ENCODE results near the gene ANGPTL4. TPM values are rescaled to one million over a fixed set of nuclear protein-coding genes. Genes with fewer than 3 reads are reported as not detected.

ANGPTL4 gene
- total and polyA plus RNA-seq, 2 of the 13 experiments (the other 11 are each of a cell fraction or from before 2014, with no cell fraction given) = 0.80 to 21.7 TPM

DNA sequence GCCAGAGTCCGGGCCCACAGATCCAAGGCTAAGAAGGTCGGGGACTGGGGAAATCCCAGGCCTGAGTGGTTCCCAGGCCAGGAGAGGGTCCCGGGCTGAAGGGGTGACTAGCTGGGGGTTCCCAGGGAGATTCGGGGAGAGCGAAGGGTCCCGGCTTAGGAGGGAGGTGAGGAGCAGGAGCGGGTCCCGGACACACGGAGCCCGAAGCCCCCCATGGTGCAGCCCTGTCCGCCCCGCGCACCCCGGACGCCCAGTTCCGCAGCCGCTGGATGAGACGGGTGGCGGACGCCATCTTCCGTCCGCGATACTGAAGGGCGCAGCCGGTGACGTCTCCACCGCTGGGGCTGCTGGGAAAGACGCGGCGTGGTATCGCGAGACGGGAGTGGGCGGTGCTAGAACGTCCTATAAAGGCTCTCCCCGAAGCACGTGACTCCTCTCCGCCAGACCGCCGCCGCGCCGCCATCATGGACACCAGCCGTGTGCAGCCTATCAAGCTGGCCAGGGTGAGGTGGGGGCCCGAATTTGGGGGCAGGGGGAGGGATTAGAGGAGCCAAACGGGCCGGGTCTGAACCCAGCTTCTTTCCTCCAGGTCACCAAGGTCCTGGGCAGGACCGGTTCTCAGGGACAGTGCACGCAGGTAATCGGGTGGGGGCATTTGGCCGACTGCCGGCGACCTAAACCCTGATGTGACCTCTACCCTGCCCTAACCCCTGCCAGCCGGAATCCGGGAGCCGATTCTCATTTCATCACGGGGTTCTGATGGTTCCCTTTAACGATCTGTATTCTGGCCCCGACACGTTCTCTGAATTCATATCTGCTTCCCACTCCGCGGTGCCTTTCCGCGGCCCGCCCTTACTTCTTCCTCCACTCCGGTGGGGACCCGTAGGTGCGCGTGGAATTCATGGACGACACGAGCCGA is 42.6 kb upstream of the ANGPTL4 start, which contains the start of the genes NDUFA7 and RPS28 (continued):
- TF ChIP-seq, protein P1, sequence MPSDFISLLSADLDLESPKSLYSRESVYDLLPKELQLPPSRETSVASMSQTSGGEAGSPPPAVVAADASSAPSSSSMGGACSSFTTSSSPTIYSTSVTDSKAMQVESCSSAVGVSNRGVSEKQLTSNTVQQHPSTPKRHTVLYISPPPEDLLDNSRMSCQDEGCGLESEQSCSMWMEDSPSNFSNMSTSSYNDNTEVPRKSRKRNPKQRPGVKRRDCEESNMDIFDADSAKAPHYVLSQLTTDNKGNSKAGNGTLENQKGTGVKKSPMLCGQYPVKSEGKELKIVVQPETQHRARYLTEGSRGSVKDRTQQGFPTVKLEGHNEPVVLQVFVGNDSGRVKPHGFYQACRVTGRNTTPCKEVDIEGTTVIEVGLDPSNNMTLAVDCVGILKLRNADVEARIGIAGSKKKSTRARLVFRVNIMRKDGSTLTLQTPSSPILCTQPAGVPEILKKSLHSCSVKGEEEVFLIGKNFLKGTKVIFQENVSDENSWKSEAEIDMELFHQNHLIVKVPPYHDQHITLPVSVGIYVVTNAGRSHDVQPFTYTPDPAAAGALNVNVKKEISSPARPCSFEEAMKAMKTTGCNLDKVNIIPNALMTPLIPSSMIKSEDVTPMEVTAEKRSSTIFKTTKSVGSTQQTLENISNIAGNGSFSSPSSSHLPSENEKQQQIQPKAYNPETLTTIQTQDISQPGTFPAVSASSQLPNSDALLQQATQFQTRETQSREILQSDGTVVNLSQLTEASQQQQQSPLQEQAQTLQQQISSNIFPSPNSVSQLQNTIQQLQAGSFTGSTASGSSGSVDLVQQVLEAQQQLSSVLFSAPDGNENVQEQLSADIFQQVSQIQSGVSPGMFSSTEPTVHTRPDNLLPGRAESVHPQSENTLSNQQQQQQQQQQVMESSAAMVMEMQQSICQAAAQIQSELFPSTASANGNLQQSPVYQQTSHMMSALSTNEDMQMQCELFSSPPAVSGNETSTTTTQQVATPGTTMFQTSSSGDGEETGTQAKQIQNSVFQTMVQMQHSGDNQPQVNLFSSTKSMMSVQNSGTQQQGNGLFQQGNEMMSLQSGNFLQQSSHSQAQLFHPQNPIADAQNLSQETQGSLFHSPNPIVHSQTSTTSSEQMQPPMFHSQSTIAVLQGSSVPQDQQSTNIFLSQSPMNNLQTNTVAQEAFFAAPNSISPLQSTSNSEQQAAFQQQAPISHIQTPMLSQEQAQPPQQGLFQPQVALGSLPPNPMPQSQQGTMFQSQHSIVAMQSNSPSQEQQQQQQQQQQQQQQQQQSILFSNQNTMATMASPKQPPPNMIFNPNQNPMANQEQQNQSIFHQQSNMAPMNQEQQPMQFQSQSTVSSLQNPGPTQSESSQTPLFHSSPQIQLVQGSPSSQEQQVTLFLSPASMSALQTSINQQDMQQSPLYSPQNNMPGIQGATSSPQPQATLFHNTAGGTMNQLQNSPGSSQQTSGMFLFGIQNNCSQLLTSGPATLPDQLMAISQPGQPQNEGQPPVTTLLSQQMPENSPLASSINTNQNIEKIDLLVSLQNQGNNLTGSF (CRISPR knock-in tag; IDR thresholded peaks at IDR 0.05) = no peak
- TF ChIP-seq AGO2 (optimal IDR thresholded peaks at IDR 0.05; ENCODE audit: low read depth, low read length) = no peak
- TF ChIP-seq KAT7 (CRISPR knock-in tag; IDR thresholded peaks at IDR 0.05; ENCODE audit: borderline replicate concordance) = peak; percentile 13; the same call in 1 of the 2 replicates
- TF ChIP-seq NCOR1 (IDR thresholded peaks at IDR 0.05; ENCODE audit: borderline replicate concordance, low read length) = no peak; the same call in 1 of the 2 replicates
- TF ChIP-seq SMARCC2 (IDR thresholded peaks at IDR 0.05) = no peak
- TF ChIP-seq, protein P2, sequence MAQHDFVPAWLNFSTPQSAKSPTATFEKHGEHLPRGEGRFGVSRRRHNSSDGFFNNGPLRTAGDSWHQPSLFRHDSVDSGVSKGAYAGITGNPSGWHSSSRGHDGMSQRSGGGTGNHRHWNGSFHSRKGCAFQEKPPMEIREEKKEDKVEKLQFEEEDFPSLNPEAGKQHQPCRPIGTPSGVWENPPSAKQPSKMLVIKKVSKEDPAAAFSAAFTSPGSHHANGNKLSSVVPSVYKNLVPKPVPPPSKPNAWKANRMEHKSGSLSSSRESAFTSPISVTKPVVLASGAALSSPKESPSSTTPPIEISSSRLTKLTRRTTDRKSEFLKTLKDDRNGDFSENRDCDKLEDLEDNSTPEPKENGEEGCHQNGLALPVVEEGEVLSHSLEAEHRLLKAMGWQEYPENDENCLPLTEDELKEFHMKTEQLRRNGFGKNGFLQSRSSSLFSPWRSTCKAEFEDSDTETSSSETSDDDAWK (CRISPR knock-in tag; IDR thresholded peaks at IDR 0.05) = no peak
- TF ChIP-seq BHLHE40 (IDR thresholded peaks at IDR 0.05; ENCODE audit: low read length) = peak; percentile 96
- TF ChIP-seq KMT2A (CRISPR knock-in tag; IDR thresholded peaks at IDR 0.05) = peak; percentile 69; the same call in 1 of the 2 replicates
- TF ChIP-seq NFYC (CRISPR knock-in tag; IDR thresholded peaks at IDR 0.05) = peak; percentile 57; the same call in 1 of the 2 replicates
- TF ChIP-seq SMAD3 (CRISPR knock-in tag; IDR thresholded peaks at IDR 0.05) = no peak
- no peak for TF ChIP-seq ZNF263 (CRISPR knock-in tag; IDR thresholded peaks at IDR 0.05)
- TF ChIP-seq, protein P3, sequence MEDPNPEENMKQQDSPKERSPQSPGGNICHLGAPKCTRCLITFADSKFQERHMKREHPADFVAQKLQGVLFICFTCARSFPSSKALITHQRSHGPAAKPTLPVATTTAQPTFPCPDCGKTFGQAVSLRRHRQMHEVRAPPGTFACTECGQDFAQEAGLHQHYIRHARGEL (CRISPR knock-in tag; IDR thresholded peaks at IDR 0.05) = peak; percentile 82; the same call in 1 of the 2 replicates
- TF ChIP-seq, protein P4, sequence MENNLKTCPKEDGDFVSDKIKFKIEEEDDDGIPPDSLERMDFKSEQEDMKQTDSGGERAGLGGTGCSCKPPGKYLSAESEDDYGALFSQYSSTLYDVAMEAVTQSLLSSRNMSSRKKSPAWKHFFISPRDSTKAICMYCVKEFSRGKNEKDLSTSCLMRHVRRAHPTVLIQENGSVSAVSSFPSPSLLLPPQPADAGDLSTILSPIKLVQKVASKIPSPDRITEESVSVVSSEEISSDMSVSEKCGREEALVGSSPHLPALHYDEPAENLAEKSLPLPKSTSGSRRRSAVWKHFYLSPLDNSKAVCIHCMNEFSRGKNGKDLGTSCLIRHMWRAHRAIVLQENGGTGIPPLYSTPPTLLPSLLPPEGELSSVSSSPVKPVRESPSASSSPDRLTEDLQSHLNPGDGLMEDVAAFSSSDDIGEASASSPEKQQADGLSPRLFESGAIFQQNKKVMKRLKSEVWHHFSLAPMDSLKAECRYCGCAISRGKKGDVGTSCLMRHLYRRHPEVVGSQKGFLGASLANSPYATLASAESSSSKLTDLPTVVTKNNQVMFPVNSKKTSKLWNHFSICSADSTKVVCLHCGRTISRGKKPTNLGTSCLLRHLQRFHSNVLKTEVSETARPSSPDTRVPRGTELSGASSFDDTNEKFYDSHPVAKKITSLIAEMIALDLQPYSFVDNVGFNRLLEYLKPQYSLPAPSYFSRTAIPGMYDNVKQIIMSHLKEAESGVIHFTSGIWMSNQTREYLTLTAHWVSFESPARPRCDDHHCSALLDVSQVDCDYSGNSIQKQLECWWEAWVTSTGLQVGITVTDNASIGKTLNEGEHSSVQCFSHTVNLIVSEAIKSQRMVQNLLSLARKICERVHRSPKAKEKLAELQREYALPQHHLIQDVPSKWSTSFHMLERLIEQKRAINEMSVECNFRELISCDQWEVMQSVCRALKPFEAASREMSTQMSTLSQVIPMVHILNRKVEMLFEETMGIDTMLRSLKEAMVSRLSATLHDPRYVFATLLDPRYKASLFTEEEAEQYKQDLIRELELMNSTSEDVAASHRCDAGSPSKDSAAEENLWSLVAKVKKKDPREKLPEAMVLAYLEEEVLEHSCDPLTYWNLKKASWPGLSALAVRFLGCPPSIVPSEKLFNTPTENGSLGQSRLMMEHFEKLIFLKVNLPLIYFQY (CRISPR knock-in tag; IDR thresholded peaks at IDR 0.05; ENCODE audit: borderline replicate concordance) = no peak
- TF ChIP-seq ZNF614 (CRISPR knock-in tag; IDR thresholded peaks at IDR 0.05; ENCODE audit: borderline replicate concordance) = no peak
- no peak for TF ChIP-seq MATR3 (CRISPR knock-in tag; IDR thresholded peaks at IDR 0.05)
- TF ChIP-seq FOXK2 (IDR thresholded peaks at IDR 0.05) = no peak
- TF ChIP-seq ZNF501 (CRISPR knock-in tag; IDR thresholded peaks at IDR 0.05) = peak; percentile 86
- peak; percentile 91 for TF ChIP-seq EED (CRISPR knock-in tag; IDR thresholded peaks at IDR 0.05)
- TF ChIP-seq SMAD1 (CRISPR knock-in tag; IDR thresholded peaks at IDR 0.05; ENCODE audit: borderline replicate concordance, low read depth) = 0 out of 2 replicates have a peak, but pooled peaks have one; percentile 24
